Uterus (tissue), 2 donors: ENCODE measurements around the gene GSTM3.
"Not testable (repeated sequence)": the region's sequence is repeated elsewhere in the genome, so short reads cannot be mapped to it uniquely, and the experiment has no call there.

Experiments
- CTCF ChIP-seq, 4 experiments: fragments of 200-600 bp in 2 of 4; fragments of 450-650 bp in 2 of 4; sonication (generic) in 2 of 4; IDR thresholded peaks; one replicate each; pipeline ENCODE4 v1.5.1; 2016 to 2019; ENCODE audit warnings: antibody characterized with exemption in 4 of 4, mild to moderate bottlenecking in 2 of 4, moderate library complexity in 1 of 4
- POLR2A ChIP-seq, 2 donors: fragments of 450-650 bp; IDR thresholded peaks; one replicate each; pipeline ENCODE4 v1.6.1; 2016; ENCODE audit warnings: antibody characterized with exemption in 2 of 2, mild to moderate bottlenecking in 1 of 2, moderate library complexity in 1 of 2

- not testable (repeated sequence) for TF ChIP-seq CTCF, POLR2A (IDR thresholded peaks at IDR 0.05)
Observed at GRCh38 chr1:109695138-109695537, 45.7 kb downstream of the GSTM3 start.
